CD4-positive, alpha-beta T cell treated with Interleukin-4 for 4 hours (primary cell): ENCODE results near the gene GABARAPL1.
A peak's percentile ranks its signal among the peaks of the same experiment; 100 is the strongest.
"Not testable (repeated sequence)": the region's sequence is repeated elsewhere in the genome, so short reads cannot be mapped to it uniquely, and the experiment has no call there.

Experiments
- DNase-seq: peaks from one replicate; pipeline ENCODE4 v3.0.0-alpha.2; 2020

Gene GABARAPL1

DNA sequence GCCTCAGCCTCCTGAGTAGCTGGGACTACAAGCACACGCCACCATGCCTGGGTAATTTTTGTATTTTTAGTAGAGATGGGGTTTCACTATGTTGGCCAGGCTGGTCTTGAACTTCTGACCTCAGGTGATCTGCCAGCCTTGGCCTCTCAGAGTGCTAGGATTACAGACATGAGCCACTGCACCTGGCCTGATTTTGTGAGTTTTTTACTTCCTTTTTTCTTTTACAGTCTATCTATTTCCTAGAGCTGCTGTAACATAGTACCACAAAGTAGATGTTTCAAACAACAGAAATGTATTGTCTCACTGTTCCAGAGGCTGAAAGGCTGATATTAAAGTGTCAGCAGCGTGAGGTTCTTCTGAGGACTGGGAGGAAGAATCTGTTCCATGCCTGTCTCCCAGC lies 8.2 kb upstream of the GABARAPL1 start:
- not testable (repeated sequence) for DNase-seq

- DNase-seq, result no peak
Observed at GRCh38 chr12:10205220-10205807, 7.4 kb upstream of the GABARAPL1 start.

DNA sequence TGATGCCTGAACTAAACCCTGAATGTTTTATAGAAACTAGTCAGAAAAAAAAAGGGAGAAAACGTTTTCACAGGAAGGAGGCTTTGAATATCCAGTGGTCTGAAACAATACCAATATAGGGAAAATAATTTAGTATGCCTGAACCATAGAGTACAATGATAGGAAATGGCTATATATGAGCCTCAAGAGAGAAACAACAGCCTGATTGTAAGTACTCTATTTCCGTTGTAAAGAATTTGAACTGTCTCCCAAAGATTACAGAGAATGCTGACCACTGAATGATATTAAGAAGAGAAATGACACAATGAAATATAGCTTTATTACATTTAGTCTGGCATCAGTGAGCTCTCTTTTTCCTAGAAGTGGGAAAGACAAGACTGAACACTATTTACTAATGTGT lies 5.5 kb upstream of the GABARAPL1 start:
- no peak for DNase-seq

- DNase-seq, result no peak
Observed at GRCh38 chr12:10210225-10210624, 2.5 kb upstream of the GABARAPL1 start.

GRCh38 chr12:10211101-10211939 lies 1.4 kb upstream of the GABARAPL1 start:
- DNase-seq, result no peak

DNA sequence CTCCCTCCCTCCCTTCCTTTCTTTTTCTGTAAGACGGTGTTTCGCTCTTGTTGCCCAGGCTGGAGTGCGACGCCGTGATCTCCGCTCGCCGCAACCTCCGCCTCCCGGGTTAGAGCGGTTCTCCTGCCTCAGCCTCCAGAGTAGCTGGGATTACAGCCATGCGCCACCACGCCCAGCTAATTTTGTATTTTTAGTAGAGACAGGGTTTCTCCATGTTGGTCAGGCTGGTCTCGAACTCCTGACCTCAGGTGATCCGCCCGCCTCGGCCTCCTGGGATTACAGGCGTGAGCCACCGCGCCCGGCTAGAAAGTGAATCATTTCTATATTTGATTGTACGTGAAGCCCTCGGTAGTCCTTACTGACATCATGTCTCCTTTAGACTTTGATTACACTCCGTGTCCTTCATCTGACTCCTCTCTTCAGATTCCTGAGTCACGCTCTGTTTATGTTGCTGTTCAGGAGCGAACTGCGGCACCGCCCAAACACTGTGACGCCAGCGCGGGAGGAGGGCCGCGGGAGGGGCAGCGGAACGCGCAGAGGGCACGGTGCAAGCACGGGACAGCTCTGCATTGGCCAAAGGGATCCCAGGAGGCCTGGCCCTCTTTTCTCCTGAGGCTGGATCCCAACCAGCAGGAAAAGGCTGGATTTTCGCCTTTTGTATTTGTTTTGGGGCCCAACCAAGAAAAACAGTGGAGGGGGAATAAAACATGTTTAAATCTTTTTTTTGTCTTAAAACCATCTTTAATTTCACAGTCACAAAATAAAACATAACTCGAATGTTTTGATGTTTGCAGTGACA lies 538 bp upstream of the GABARAPL1 start:
- peak; percentile 92 for DNase-seq

DNA sequence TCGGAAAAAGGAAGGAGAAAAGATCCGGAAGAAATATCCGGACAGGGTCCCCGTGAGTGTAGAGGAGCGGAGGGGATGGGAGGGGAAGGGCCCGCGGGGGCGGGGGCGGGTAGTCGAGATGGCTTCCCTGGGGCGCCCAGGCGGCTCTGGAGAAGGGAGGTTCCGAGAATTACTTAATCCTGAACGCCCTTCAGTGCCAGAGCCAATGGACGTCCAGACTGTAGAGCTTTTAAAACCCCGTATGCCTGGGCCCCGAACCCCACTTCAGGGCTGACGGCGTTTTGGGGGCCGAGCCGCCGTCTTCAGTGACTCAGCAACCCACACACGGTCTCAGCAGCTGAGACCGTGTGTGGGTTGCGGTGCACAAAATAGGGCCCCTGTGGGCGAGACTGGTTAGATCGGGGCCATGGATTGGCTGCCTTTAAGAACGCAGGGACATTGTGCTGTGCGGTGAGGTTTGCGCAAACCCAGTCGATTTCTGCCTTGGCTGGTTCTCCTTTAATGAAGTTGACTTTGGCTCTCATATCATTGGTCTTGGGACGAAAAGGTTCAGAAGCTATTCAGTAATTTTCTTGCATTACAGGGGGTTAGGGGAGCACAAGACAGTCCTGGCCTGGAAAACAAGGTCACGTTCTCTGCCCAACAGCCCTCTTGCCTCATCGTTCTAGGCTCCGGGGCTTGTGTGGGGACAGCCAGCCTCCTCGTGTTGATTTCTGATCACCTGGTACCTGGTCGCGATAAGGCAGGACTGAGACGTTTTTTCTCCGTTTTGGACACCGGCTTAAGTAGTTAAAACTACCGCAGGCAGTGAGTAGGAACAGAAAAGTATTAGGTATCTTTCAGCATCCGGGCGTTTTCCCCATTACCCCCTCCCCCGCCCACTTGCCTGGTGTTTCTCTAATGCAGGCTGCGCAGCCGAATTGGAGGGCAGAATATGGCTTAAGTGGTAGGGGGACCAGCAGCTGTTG lies 775 bp downstream of the GABARAPL1 start:
- peak; percentile 86 for DNase-seq

DNA sequence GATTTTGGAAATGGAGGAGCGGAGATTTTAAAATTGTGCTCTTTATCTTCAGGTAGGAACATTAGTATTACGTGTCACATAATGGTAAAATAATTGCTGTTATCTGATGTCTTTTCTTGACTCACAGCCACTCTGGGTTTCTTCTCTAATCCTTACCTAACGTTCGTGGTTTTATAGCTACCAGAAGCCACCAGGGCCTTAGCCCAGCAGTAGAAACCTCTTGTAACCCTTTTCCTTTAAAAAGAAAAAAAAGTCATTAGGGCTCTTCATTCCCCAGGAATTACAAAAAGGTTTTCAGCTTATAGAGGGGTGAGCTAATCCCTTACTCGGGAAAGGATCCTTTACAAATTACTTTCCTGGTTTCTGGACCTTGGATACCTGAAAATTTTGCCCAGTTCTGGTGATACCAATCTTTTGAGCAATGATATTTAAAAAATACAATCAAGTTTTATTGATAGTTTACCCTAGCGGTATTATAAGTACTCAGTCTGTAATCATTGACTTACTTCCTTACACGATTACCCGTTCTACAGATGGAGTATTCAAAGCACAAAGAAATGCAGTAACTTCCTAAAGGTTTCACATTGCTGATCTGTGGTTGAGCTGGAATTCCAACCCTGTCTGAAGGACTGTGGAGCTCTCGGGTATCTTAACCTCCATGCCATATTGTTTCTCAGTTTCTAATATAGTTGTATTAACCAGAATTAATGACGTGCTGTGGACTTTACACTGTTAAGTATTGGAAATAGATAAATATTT lies 1.6 kb downstream of the GABARAPL1 start:
- peak; percentile 36 for DNase-seq

DNA sequence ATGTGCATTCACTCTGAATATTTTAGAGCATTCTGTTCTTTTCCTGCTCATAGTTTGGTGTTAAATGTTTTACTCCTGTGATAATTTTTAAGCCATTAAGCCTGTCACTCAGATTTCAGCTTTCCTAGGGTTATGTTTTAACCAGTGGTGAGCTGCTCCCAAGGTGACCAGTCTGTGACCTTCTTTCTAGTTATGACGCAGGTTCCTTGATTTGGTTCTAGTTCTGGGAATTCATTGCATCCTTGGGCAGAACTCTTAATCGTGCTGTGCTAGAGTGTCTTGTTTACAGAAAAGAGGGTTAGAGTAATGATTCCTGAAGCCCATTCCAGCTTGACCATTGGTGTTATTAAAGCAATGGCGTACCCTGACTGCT lies 2.2 kb downstream of the GABARAPL1 start:
- no peak for DNase-seq

GRCh38 chr12:10215436-10215835 lies 2.8 kb downstream of the GABARAPL1 start:
- peak; percentile 17 for DNase-seq

- DNase-seq, result peak; percentile 40
Observed at GRCh38 chr12:10215946-10216345, 3.3 kb downstream of the GABARAPL1 start.

GRCh38 chr12:10218021-10218420 lies 5.3 kb downstream of the GABARAPL1 start:
- DNase-seq, result no peak

GRCh38 chr12:10220398-10221077 lies 7.9 kb downstream of the GABARAPL1 start:
- DNase-seq, result no peak

GRCh38 chr12:10221846-10222245 lies 9.2 kb downstream of the GABARAPL1 start:
- no peak for DNase-seq

GRCh38 chr12:10223208-10223607 lies 10.5 kb downstream of the GABARAPL1 start:
- no peak for DNase-seq

GRCh38 chr12:10225426-10225825 lies 12.7 kb downstream of the GABARAPL1 start:
- not testable (repeated sequence) for DNase-seq

DNA sequence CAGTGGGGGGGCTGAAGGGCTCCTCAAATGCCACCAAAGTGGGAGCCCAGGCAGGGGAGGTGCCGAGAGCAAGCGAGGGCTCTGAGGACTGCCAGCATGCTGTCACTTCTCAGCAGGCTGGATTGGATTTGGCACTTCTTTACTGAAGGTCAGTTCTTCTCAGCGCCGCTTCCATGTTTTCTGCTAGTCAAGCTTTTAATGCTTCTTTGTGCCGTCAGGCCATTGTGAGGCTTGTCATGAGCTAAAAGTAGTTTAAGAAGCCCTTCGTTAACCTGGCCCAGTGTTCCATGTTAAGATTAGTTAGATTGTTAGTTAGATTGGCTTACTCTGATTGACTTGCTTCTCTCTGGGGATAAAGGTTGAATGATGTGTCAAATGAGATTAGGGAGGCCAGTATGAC lies 13.4 kb downstream of the GABARAPL1 start:
- DNase-seq, result no peak

GRCh38 chr12:10226731-10227130 lies 14.1 kb downstream of the GABARAPL1 start:
- DNase-seq, result no peak

GRCh38 chr12:10227648-10228047 lies 15.0 kb downstream of the GABARAPL1 start:
- DNase-seq, result no peak

GRCh38 chr12:10234562-10234961 lies 21.9 kb downstream of the GABARAPL1 start:
- no peak for DNase-seq
